Activated CD4-positive, alpha-beta T cell treated with anti-CD3 and anti-CD28 coated beads, Interleukin-2, amount 50 U/mL, for 16 hours (primary cell): Measurements from ENCODE around the gene CHEK1.
A peak's percentile ranks its signal among the peaks of the same experiment; 100 is the strongest.
"Not testable (repeated sequence)": the region's sequence is repeated elsewhere in the genome, so short reads cannot be mapped to it uniquely, and the experiment has no call there.

Experiments used
- DNase-seq: peaks from one replicate; pipeline ENCODE4 v3.0.0-alpha.2; 2020

CHEK1 gene

GRCh38 chr11:125701018-125701610, 76.2 kb downstream of the CHEK1 start:
- DNase-seq = no peak

- no peak for DNase-seq
Measured at GRCh38 chr11:125701858-125702621, 77.1 kb downstream of the CHEK1 start.

- DNase-seq = not testable (repeated sequence)
Measured at GRCh38 chr11:125704686-125705085, 79.7 kb downstream of the CHEK1 start.

- DNase-seq = no peak
Measured at GRCh38 chr11:125720781-125721180, 95.8 kb downstream of the CHEK1 start.

GRCh38 chr11:125724125-125724524, 99.2 kb downstream of the CHEK1 start:
- DNase-seq = peak; percentile 1
